Activated CD8-positive, alpha-beta memory T cell treated with anti-CD3 and anti-CD28 coated beads, Interleukin-2, amount 50 U/mL, for 4 hours (primary cell): ENCODE results near the gene TBC1D19.

Experiments
- DNase-seq: peaks from one replicate; pipeline ENCODE4 v3.0.0-alpha.2; 2020

Gene TBC1D19

GRCh38 chr4:26785810-26786209, 201.9 kb downstream of the TBC1D19 start:
- DNase-seq, result no peak

GRCh38 chr4:26786916-26787315, 203.0 kb downstream of the TBC1D19 start:
- DNase-seq, result no peak

GRCh38 chr4:26787461-26788340, 203.8 kb downstream of the TBC1D19 start:
- peak; percentile 35 for DNase-seq

- DNase-seq, result no peak
Observed at GRCh38 chr4:26788341-26788733, 204.5 kb downstream of the TBC1D19 start.

- DNase-seq, result no peak
Observed at GRCh38 chr4:26789208-26789607, 205.3 kb downstream of the TBC1D19 start.

GRCh38 chr4:26791346-26791745, 207.5 kb downstream of the TBC1D19 start:
- DNase-seq, result no peak

GRCh38 chr4:26792639-26793038, 208.8 kb downstream of the TBC1D19 start:
- DNase-seq, result no peak

- no peak for DNase-seq
Observed at GRCh38 chr4:26793735-26794134, 209.9 kb downstream of the TBC1D19 start.

- DNase-seq, result no peak
Observed at GRCh38 chr4:26796081-26796480, 212.2 kb downstream of the TBC1D19 start.

GRCh38 chr4:26802790-26803189, 218.9 kb downstream of the TBC1D19 start:
- no peak for DNase-seq

GRCh38 chr4:26803211-26803861, 219.5 kb downstream of the TBC1D19 start:
- no peak for DNase-seq

GRCh38 chr4:26804451-26804850, 220.6 kb downstream of the TBC1D19 start:
- DNase-seq, result no peak

- no peak for DNase-seq
Observed at GRCh38 chr4:26804925-26805324, 221.0 kb downstream of the TBC1D19 start.
